A549 treated with dexamethasone at 1 μM for 4 hours (cell line): Measurements from ENCODE around the gene MORN4. TPM values are rescaled to one million over a fixed set of nuclear protein-coding genes. Genes with fewer than 3 reads are reported as not detected.

Source experiments
- total RNA-seq: library from RNA; stranded (reverse); fragments of 200-300 nt; extraction: Qiagen RNA extraction; gene quantifications from 5 replicates; pipeline ENCODE4 v1.2.3, GENCODE V29; 2022

The MORN4 gene
- 5.8 to 7.0 TPM (median 6.4 TPM) in 5 replicates for total RNA-seq

GRCh38 chr10:97632949-97633884, at the start of gene MORN4:
Gene MORN4, minus strand, starts transcription at chr10:97633500. Its CDS starts 13,847 bp downstream, at chr10:97619653.

GRCh38 chr10:97640174-97640867, 7.0 kb upstream of the MORN4 start, which contains the start of gene PI4K2A:
Gene PI4K2A, plus strand, starts transcription at chr10:97640671. Its CDS starts 72 bp downstream, at chr10:97640743.

GRCh38 chr10:97589479-97589878, 43.8 kb downstream of the MORN4 start, which contains the start of gene C10orf62:
Gene C10orf62, plus strand, starts transcription at chr10:97589721. Its CDS starts 177 bp downstream, at chr10:97589898.

DNA sequence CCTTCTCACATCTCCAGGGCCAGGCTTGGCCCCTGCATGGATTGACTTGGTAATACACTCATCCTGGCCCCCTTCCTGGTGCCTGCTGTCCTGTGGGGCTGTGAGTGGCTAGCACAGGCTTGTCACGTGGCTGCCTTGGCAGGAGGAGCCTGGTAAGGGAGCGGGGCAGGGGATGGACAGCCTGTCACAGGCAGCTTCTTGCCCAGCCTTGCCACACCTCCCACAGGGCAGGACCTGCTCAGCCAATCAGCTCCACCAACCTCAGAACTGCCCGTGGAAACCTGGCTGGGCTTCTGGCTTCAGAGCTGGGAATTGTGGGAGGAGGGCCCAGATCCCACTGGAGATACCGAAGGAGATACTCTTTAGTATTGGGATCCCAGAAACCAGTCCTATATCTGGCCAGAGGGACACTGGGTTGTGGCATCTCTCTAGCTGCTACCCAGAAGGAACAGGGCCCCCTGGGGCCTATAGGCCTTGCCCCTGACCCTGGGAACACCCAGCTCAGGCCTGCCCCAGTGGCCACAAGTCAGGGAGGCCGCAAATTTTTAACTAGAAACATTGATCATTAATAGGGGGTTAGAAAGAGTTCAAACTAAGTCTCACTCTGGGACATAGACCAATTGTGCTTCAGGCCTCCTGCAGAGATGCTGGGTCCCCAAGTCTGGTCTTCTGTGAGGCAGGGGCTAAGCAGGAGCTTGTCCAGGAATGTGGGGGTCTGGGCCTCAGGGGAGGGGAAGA, 49.1 kb downstream of the MORN4 start, which contains the start of gene HOGA1:
HOGA1 (plus strand) TSS at position 330 of the 738 bp plus-strand sequence; CDS start at position 645, 315 bp downstream.

DNA sequence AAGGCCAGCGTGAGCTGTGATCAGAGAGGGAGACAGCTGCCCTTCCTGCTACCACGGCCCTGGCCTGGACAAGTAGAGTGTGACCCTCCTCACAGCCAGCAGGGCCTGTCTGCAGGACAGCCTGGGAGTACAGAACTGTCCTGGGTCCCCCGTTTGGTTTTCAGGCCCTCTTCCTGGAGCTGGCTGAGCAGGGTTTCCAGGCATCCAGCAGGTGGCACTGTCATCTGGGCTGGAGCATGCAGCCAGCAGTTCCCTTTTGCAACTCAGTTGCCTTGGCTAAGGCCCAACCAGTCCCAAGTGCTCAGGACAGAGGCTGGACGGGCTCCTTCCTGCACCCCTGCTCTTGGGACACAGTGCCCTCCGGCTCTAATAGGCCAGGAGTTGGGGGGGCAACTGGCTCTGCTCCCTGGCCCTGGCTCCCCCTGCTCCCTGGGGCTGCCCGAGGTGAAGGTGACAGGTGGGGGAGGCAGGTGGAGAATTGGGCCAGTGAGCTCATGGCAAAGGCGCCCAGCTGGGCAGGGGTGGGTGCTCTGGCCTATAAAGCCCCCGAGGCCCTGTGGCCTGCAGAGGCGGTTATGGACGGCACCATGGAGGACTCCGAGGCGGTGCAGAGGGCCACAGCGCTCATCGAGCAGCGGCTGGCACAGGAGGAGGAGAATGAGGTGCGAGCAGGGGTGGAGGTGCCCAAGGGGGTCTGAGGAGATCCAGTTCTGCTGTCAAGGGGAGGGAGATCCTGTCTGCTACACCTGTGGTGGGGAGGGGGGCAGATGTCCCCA, 60.9 kb downstream of the MORN4 start, which contains the start of gene ANKRD2:
ANKRD2 (plus strand) TSS at position 566 of the 776 bp plus-strand sequence; CDS start at position 576, 10 bp downstream.

Other genes with a start within 250 kb of the MORN4 start
- 48.0 to 60.9 TPM (median 57.2 TPM) in 5 replicates for gene RRP12, start 232.2 kb downstream of the MORN4 start, total RNA-seq
- gene PGAM1, start 207.3 kb downstream of the MORN4 start, total RNA-seq, result 546 to 577 TPM (median 553 TPM) in 5 replicates
- gene EXOSC1, start 187.5 kb downstream of the MORN4 start, total RNA-seq, result 49.3 to 58.3 TPM (median 52.8 TPM) in 5 replicates
- 44.2 to 57.1 TPM (median 56.5 TPM) in 5 replicates for gene ZDHHC16, start 187.3 kb downstream of the MORN4 start, total RNA-seq
- 35.9 to 53.6 TPM (median 52.1 TPM) in 5 replicates for gene MMS19, start 135.1 kb downstream of the MORN4 start, total RNA-seq
- gene UBTD1, start 134.6 kb downstream of the MORN4 start, total RNA-seq, result 15.6 to 19.5 TPM (median 19.2 TPM) in 5 replicates
- gene ANKRD2, start 60.7 kb downstream of the MORN4 start, total RNA-seq, result 4.6 to 8.7 TPM (median 7.4 TPM) in 5 replicates
- gene HOGA1, start 49.1 kb downstream of the MORN4 start, total RNA-seq, result 1.9 to 3.2 TPM (median 2.3 TPM) in 5 replicates
- gene C10orf62, start 43.8 kb downstream of the MORN4 start, total RNA-seq, result 0.07 to 0.20 TPM (median 0.11 TPM) in 4 of 5 replicates, not detected in the other
- 18.7 to 22.7 TPM (median 22.0 TPM) in 5 replicates for gene PI4K2A, start 7.2 kb upstream of the MORN4 start, total RNA-seq
- 89.7 to 121 TPM (median 111 TPM) in 5 replicates for gene AVPI1, start 53.7 kb upstream of the MORN4 start, total RNA-seq
- gene MARVELD1, start 80.2 kb upstream of the MORN4 start, total RNA-seq, result 43.9 to 56.2 TPM (median 51.1 TPM) in 5 replicates
- gene ZFYVE27, start 103.6 kb upstream of the MORN4 start, total RNA-seq, result 17.5 to 22.0 TPM (median 20.7 TPM) in 5 replicates
- gene SFRP5, start 138.5 kb upstream of the MORN4 start, total RNA-seq, result 2.1 to 3.4 TPM (median 3.3 TPM) in 5 replicates
- gene GOLGA7B, start 216.3 kb upstream of the MORN4 start, total RNA-seq, result 3.1 to 4.2 TPM (median 3.8 TPM) in 5 replicates